Measurements from ENCODE around the gene POU2F3.

Gene POU2F3

DNA sequence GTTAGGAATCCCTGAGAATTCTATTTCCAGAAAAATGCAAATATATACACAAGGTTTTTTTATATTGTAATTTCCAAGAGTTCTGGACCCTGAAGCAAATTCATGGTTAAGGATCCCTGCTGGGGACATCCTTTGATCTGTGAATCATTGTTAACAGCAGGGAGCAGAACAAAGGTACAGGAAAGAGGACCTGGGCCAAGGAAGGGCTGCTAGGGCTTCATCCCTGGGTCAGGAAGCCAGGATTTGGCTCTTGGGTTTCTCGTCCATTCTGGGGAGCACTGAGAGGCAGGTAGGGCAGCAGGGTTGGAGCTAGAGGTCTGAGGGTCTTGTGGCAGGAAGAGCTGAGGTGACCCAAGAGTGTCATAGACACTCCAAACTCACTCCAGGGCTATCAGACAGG is 39.3 kb upstream of the POU2F3 start (continued):
- TF ChIP-seq, protein P1, sequence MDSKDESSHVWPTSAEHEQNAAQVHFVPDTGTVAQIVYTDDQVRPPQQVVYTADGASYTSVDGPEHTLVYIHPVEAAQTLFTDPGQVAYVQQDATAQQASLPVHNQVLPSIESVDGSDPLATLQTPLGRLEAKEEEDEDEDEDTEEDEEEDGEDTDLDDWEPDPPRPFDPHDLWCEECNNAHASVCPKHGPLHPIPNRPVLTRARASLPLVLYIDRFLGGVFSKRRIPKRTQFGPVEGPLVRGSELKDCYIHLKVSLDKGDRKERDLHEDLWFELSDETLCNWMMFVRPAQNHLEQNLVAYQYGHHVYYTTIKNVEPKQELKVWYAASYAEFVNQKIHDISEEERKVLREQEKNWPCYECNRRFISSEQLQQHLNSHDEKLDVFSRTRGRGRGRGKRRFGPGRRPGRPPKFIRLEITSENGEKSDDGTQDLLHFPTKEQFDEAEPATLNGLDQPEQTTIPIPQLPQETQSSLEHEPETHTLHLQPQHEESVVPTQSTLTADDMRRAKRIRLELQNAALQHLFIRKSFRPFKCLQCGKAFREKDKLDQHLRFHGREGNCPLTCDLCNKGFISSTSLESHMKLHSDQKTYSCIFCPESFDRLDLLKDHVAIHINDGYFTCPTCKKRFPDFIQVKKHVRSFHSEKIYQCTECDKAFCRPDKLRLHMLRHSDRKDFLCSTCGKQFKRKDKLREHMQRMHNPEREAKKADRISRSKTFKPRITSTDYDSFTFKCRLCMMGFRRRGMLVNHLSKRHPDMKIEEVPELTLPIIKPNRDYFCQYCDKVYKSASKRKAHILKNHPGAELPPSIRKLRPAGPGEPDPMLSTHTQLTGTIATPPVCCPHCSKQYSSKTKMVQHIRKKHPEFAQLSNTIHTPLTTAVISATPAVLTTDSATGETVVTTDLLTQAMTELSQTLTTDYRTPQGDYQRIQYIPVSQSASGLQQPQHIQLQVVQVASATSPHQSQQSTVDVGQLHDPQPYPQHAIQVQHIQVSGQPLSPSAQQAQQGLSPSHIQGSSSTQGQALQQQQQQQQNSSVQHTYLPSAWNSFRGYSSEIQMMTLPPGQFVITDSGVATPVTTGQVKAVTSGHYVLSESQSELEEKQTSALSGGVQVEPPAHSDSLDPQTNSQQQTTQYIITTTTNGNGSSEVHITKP (tag by site-specific recombination; IDR thresholded peaks at IDR 0.05): no peak
- TF ChIP-seq, protein P2, sequence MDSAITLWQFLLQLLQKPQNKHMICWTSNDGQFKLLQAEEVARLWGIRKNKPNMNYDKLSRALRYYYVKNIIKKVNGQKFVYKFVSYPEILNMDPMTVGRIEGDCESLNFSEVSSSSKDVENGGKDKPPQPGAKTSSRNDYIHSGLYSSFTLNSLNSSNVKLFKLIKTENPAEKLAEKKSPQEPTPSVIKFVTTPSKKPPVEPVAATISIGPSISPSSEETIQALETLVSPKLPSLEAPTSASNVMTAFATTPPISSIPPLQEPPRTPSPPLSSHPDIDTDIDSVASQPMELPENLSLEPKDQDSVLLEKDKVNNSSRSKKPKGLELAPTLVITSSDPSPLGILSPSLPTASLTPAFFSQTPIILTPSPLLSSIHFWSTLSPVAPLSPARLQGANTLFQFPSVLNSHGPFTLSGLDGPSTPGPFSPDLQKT (IDR thresholded peaks at IDR 0.05; ENCODE audit: borderline replicate concordance, low read depth, low read length): no peak

DNA sequence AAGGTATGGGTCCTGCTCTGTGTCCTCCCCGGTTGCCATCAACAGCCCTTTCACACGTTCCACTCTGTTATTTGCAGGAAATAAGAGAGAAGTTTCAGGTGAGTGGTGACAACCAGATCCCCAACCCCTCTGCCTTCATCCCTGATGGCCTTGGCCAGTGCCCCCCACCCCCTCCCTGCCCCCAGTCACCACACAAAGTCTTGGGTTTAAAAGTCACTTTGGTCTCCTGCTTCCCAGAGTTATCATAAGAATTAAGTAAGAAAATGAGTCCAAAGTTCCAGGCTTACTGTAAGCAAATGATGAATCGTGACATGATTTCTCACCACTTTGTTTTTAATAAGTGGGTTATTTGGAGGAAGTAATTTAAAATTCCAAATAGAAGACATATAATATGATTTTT is 38.3 kb upstream of the POU2F3 start:
- Histone ChIP-seq H3K4me3 (ENCODE audit: low read depth, low read length) (no peak overlapping the region), H3K27ac (ENCODE audit: extremely low read depth, low read depth, low read length) (no peak overlapping the region), H3K9me3 (ENCODE audit: control insufficient read depth, insufficient read depth, low read depth, low read length) (no peaks in the 10 kb centered on the region), H3K4me1 (ENCODE audit: control insufficient read depth, insufficient read depth, low read length) (no peaks in the 10 kb centered on the region), H3K36me3 (ENCODE audit: control insufficient read depth in 2 of 2, insufficient read depth in 1 of 2, low read length in 2 of 2) (no peaks in the 10 kb centered on the region)
- ChIA-PET CTCF (no interaction called here), POLR2A (no interaction called here)
- TF ChIP-seq SCRT1 (tag by site-specific recombination; IDR thresholded peaks at IDR 0.05; ENCODE audit: borderline replicate concordance) (no peak), ZNF777 (tag by site-specific recombination; IDR thresholded peaks at IDR 0.05; ENCODE audit: borderline replicate concordance) (no peak), ZBTB8A (tag by site-specific recombination; IDR thresholded peaks at IDR 0.05) (no peak)
- TF ChIP-seq, protein P3, sequence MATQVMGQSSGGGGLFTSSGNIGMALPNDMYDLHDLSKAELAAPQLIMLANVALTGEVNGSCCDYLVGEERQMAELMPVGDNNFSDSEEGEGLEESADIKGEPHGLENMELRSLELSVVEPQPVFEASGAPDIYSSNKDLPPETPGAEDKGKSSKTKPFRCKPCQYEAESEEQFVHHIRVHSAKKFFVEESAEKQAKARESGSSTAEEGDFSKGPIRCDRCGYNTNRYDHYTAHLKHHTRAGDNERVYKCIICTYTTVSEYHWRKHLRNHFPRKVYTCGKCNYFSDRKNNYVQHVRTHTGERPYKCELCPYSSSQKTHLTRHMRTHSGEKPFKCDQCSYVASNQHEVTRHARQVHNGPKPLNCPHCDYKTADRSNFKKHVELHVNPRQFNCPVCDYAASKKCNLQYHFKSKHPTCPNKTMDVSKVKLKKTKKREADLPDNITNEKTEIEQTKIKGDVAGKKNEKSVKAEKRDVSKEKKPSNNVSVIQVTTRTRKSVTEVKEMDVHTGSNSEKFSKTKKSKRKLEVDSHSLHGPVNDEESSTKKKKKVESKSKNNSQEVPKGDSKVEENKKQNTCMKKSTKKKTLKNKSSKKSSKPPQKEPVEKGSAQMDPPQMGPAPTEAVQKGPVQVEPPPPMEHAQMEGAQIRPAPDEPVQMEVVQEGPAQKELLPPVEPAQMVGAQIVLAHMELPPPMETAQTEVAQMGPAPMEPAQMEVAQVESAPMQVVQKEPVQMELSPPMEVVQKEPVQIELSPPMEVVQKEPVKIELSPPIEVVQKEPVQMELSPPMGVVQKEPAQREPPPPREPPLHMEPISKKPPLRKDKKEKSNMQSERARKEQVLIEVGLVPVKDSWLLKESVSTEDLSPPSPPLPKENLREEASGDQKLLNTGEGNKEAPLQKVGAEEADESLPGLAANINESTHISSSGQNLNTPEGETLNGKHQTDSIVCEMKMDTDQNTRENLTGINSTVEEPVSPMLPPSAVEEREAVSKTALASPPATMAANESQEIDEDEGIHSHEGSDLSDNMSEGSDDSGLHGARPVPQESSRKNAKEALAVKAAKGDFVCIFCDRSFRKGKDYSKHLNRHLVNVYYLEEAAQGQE (tag by site-specific recombination; IDR thresholded peaks at IDR 0.05): no peak
- TF ChIP-seq, protein P4, sequence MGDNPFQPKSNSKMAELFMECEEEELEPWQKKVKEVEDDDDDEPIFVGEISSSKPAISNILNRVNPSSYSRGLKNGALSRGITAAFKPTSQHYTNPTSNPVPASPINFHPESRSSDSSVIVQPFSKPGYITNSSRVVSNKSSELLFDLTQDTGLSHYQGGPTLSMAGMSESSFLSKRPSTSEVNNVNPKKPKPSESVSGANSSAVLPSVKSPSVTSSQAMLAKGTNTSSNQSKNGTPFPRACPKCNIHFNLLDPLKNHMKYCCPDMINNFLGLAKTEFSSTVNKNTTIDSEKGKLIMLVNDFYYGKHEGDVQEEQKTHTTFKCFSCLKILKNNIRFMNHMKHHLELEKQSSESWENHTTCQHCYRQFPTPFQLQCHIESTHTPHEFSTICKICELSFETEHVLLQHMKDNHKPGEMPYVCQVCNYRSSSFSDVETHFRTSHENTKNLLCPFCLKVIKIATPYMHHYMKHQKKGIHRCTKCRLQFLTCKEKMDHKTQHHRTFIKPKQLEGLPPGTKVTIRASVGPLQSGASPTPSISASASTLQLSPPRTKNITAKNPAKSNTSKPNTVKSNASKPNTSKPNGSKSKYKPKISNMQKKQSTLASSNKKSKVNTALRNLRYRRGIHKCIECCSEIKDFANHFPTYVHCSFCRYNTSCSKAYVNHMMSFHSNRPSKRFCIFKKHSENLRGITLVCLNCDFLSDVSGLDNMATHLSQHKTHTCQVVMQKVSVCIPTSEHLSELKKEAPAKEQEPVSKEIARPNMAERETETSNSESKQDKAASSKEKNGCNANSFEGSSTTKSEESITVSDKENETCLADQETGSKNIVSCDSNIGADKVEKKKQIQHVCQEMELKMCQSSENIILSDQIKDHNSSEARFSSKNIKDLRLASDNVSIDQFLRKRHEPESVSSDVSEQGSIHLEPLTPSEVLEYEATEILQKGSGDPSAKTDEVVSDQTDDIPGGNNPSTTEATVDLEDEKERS (tag by site-specific recombination; IDR thresholded peaks at IDR 0.05): no peak
- TF ChIP-seq, protein P5, sequence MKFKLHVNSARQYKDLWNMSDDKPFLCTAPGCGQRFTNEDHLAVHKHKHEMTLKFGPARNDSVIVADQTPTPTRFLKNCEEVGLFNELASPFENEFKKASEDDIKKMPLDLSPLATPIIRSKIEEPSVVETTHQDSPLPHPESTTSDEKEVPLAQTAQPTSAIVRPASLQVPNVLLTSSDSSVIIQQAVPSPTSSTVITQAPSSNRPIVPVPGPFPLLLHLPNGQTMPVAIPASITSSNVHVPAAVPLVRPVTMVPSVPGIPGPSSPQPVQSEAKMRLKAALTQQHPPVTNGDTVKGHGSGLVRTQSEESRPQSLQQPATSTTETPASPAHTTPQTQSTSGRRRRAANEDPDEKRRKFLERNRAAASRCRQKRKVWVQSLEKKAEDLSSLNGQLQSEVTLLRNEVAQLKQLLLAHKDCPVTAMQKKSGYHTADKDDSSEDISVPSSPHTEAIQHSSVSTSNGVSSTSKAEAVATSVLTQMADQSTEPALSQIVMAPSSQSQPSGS (tag by site-specific recombination; IDR thresholded peaks at IDR 0.05; ENCODE audit: low read depth): no peak

DNA sequence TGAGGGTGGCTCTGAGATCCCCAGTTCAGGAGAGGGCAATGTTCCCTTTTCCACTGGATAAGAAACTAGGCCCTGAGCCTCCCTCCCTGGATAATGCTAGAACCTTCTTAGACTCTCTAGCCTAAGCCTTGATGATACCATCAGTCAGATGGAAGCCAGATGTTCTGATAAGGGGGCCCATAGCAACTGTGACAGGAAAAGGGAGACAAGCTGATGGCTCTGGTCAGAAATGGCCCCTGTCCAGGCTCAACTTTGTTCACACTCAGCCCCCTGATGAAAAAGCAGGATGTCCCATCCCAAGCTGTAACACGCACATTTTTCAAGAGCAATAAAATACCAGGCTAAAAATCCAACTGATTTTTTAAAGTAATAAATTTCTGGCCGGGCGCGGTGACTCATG is 36.3 kb upstream of the POU2F3 start:
- TF ChIP-seq, protein P5 (tag by site-specific recombination; IDR thresholded peaks at IDR 0.05; ENCODE audit: low read depth): no peak
- TF ChIP-seq GFI1B (tag by site-specific recombination; IDR thresholded peaks at IDR 0.05) (no peak), IKZF3 (tag by site-specific recombination; IDR thresholded peaks at IDR 0.05) (no peak)
- Histone ChIP-seq H3K4me3 (ENCODE audit: low read depth, low read length) (no peak overlapping the region), H3K36me3 (ENCODE audit: control insufficient read depth in 2 of 2, insufficient read depth in 1 of 2, low read length in 2 of 2) (no peaks in the 10 kb centered on the region), H3K27ac (ENCODE audit: extremely low read depth, low read depth, low read length) (no peak overlapping the region), H3K9me3 (ENCODE audit: control insufficient read depth, insufficient read depth, low read depth, low read length) (no peaks in the 10 kb centered on the region), H3K4me1 (ENCODE audit: control insufficient read depth, insufficient read depth, low read length) (no peaks in the 10 kb centered on the region)
- ChIA-PET CTCF (no interaction called here), POLR2A (no interaction called here)
